Neural progenitor cell (in vitro differentiated cells): ENCODE results near the gene NHLRC3. TPM values are rescaled to one million over a fixed set of nuclear protein-coding genes. Genes with fewer than 3 reads are reported as not detected.

ENCODE experiments used
- DNase-seq: peaks from one replicate; pipeline ENCODE4 v3.0.0-alpha.2; 2016; ENCODE audit warnings: low spot score
- H2AFZ ChIP-seq: fragments of 200-600 bp; sonication (generic); replicated peaks from 2 replicates; pipeline ENCODE4 v1.6.1; 2016; ENCODE audit warnings: antibody characterized with exemption
- H3F3A ChIP-seq: fragments of 200-600 bp; sonication (generic); 2 replicates; pipeline ENCODE4 v1.6.1; 2016; ENCODE audit warnings: antibody characterized with exemption, low read depth
- H3K27ac ChIP-seq: fragments of 200-600 bp; sonication (generic); 2 replicates; pipeline ENCODE4 v1.5.1; 2016; ENCODE audit warnings: mild to moderate bottlenecking
- H3K27me3 ChIP-seq: fragments of 200-600 bp; sonication (generic); 2 replicates; pipeline ENCODE4 v1.6.1; 2016; ENCODE audit warnings: mild to moderate bottlenecking, moderate library complexity
- H3K36me3 ChIP-seq: fragments of 200-600 bp; sonication (generic); 2 replicates; pipeline ENCODE4 v1.5.1; 2016
- H3K4me1 ChIP-seq: fragments of 200-600 bp; sonication (generic); 2 replicates; pipeline ENCODE4 v1.6.1; 2016; ENCODE audit warnings: mixed run types
- H3K4me2 ChIP-seq: fragments of 200-600 bp; sonication (generic); 2 replicates; pipeline ENCODE4 v1.6.1; 2016
- H3K4me3 ChIP-seq: fragments of 200-600 bp; sonication (generic); 2 replicates; pipeline ENCODE4 v1.5.1; 2016
- H3K79me2 ChIP-seq: fragments of 200-600 bp; sonication (generic); 2 replicates; pipeline ENCODE4 v1.6.1; 2016; ENCODE audit warnings: low read depth
- H3K9ac ChIP-seq: fragments of 200-600 bp; sonication (generic); 2 replicates; pipeline ENCODE4 v1.6.1; 2016
- H3K9me3 ChIP-seq: fragments of 200-600 bp; sonication (generic); 2 replicates; pipeline ENCODE4 v1.5.1; 2016; ENCODE audit warnings: low read depth
- H4K20me1 ChIP-seq: fragments of 200-600 bp; sonication (generic); 2 replicates; pipeline ENCODE4 v1.6.1; 2016; ENCODE audit warnings: low read depth
- H3K27ac Mint-ChIP-seq: 3 replicates; pipeline ENCODE4 v1.8.0; 2021; ENCODE audit warnings: mixed read lengths
- H3K27me3 Mint-ChIP-seq: 2 replicates; pipeline ENCODE4 v1.8.0; 2022; ENCODE audit warnings: low read depth, mild to moderate bottlenecking, inconsistent platforms, moderate library complexity, mixed read lengths; ENCODE audit not compliant: insufficient read depth
- H3K36me3 Mint-ChIP-seq: 3 replicates; pipeline ENCODE4 v1.8.0; 2021; ENCODE audit warnings: mixed read lengths
- H3K4me1 Mint-ChIP-seq: 3 replicates; pipeline ENCODE4 v1.8.0; 2021; ENCODE audit warnings: mixed read lengths
- H3K4me3 Mint-ChIP-seq: 3 replicates; pipeline ENCODE4 v1.8.0; 2021; ENCODE audit warnings: mild to moderate bottlenecking, moderate library complexity, mixed read lengths
- H3K9me3 Mint-ChIP-seq: 3 replicates; pipeline ENCODE4 v1.8.0; 2020; ENCODE audit warnings: mixed read lengths
- CTCF ChIP-seq: fragments of 200-600 bp; sonication (generic); IDR thresholded peaks from 2 replicates; pipeline ENCODE4 v1.5.1; 2017; ENCODE audit warnings: antibody characterized with exemption, mild to moderate bottlenecking
- EZH2 ChIP-seq: fragments of 200-600 bp; sonication (generic); IDR thresholded peaks from 2 replicates; pipeline ENCODE4 v1.6.1; 2017; ENCODE audit warnings: antibody characterized with exemption, mild to moderate bottlenecking, moderate library complexity
- EZH2phosphoT487 ChIP-seq: fragments of 200-600 bp; sonication (generic); IDR thresholded peaks from 2 replicates; pipeline ENCODE4 v1.6.1; 2017; ENCODE audit warnings: antibody characterized with exemption
- total RNA-seq: library from RNA; depleted of rRNA; stranded (reverse); fragments of >200 nt; gene quantifications from 2 replicates; pipeline ENCODE4 v1.2.3, GENCODE V29; 2015; ENCODE audit warnings: low replicate concordance

The NHLRC3 gene, protein sequence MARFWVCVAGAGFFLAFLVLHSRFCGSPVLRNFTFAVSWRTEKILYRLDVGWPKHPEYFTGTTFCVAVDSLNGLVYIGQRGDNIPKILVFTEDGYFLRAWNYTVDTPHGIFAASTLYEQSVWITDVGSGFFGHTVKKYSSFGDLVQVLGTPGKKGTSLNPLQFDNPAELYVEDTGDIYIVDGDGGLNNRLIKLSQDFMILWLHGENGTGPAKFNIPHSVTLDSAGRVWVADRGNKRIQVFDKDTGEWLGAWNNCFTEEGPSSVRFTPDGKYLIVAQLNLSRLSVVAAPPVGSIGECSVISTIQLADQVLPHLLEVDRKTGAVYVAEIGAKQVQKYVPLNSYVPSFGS
- 29.0 and 42.5 TPM in 2 replicates for total RNA-seq

DNA sequence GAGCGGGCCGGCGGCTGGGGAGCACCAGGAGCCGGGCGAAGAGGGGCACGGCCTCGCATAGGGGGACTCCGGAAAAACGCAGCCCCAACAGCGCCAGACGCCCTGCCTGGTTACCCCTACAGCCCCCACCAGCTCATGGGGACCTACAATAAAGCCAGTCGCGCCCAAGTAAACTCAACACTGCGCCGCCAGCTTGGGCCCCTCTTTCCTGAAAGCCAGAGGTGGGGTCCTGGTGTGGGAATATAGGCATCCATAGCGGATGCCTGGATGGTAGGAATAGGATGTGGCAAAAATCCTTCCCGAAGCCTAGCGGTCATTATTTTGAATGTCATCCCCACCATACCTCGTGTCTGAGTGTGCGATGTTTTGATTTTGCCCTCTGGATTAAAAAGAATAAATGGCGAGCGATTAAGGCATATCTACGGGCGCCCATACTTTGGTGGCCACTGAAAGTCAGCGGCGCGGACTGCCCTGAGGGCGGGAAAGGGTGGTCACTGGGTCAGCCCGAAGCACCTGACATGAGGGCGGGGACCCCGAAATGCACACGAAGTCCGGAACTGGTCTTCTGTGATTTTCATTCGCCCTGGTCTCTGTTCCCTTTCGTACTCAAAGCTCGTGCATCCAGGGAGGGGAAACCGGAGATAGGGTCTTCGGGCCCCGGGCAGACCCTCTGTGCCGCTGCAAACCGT is at the start of gene NHLRC3, which contains the start of gene PROSER1:
TSS of gene NHLRC3 (plus strand) at position 577 of the 689 bp plus-strand sequence. CDS start 184 bp downstream, outside the sequence.
TSS of gene PROSER1 (minus strand) at position 210 of the 689 bp plus-strand sequence. CDS start 847 bp downstream, outside the sequence.
- peak; percentile 94 for DNase-seq
- Histone ChIP-seq H2AFZ (peak within 1 kb of the TSS; percentile 94), H4K20me1 (peaks cover 43% of the 10 kb centered on the region), H3K9me3 (no peaks in the 10 kb centered on the region), H3K4me1 (peaks cover 30% of the 10 kb centered on the region), H3K36me3 (peaks cover 3% of the 10 kb centered on the region), H3K27ac (peak within 1 kb of the TSS; percentile 90), H3F3A (no peaks in the 10 kb centered on the region), H3K4me3 (peak within 1 kb of the TSS; percentile 94), H3K4me2 (peak within 1 kb of the TSS; percentile 97), H3K9ac (peak within 1 kb of the TSS; percentile 78), H3K79me2 (peaks cover 71% of the 10 kb centered on the region), H3K27me3 (no peaks in the 10 kb centered on the region)
- Mint-ChIP-seq H3K4me1 (peaks cover 42% of the 10 kb centered on the region), H3K27ac (peak within 1 kb of the TSS; percentile 100), H3K9me3 (no peaks in the 10 kb centered on the region), H3K27me3 (peaks cover 5% of the 10 kb centered on the region), H3K4me3 (peak within 1 kb of the TSS; percentile 93), H3K36me3 (no peaks in the 10 kb centered on the region)
- TF ChIP-seq EZH2: peak; percentile 35
- no peak for TF ChIP-seq EZH2phosphoT487

DNA sequence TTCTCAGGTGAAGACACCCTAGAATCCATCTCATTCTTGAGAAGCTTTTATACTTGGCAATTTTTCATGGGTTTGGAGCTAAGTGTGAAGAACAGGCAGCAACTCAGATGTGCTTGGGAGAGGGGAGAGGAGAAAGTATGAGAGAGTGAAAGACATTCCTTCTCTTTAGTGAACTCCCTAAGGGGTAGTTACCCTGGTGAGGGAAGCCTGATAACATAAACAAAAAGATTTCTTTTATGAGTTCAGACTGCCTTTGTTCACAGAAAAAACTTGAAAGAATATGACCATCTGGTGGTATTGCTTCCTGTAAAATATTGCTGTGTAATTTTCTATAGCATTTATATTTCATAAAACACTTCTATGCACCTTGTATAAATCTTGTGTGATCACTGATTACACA is 47.6 kb upstream of the NHLRC3 start, which contains the start of gene STOML3:
TSS of gene STOML3 (minus strand) at position 139 of the 400 bp plus-strand sequence. CDS start at position 29, 110 bp downstream.
- no peaks in the 10 kb centered on the region for H3K9me3 ChIP-seq

DNA sequence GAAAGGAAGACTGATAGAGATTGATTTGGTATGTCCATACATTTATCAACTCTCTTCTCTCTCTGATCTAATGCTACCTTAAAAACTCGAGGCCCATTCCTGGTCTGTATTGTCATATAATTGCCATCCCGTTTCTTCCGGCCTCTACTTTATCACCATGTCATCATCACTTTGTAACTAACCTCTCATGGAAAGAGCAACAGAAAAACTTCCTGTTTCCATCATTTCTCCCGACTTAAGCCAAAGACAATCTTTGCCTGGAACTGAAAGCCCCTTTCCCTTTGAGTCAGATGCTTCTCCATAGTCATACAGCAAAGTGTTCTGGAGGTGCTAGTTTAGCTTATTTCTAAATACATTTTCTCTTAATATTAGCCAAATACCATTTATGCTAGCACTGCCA is 44.9 kb upstream of the NHLRC3 start:
- TF ChIP-seq EZH2: no peak
- no peak for TF ChIP-seq CTCF
- no peak for TF ChIP-seq EZH2phosphoT487
- H3K4me3 Mint-ChIP-seq: no peak overlapping the region

More for the DNA sequence above, 47.6 kb upstream of the NHLRC3 start, which contains the start of gene STOML3:
- no peaks in the 10 kb centered on the region for H3K9me3 Mint-ChIP-seq
- Histone ChIP-seq H4K20me1 (no peaks in the 10 kb centered on the region), H3K27me3 (no peaks in the 10 kb centered on the region), H3K36me3 (no peaks in the 10 kb centered on the region), H3F3A (peaks cover 24% of the 10 kb centered on the region), H3K4me1 (peaks cover 16% of the 10 kb centered on the region), H3K79me2 (no peaks in the 10 kb centered on the region), H3K4me3 (no peak within 1 kb of the TSS), H2AFZ (peak within 1 kb of the TSS; percentile 79), H3K27ac (no peak within 1 kb of the TSS), H3K4me2 (peak within 1 kb of the TSS; percentile 32), H3K9ac (no peak within 1 kb of the TSS)
- peaks cover 2% of the 10 kb centered on the region for H3K27me3 Mint-ChIP-seq
- H3K36me3 Mint-ChIP-seq: no peaks in the 10 kb centered on the region
- TF ChIP-seq EZH2phosphoT487: no peak
- TF ChIP-seq CTCF: no peak
- no peak for TF ChIP-seq EZH2
- DNase-seq: peak; percentile 11
- peaks cover 8% of the 10 kb centered on the region for H3K4me1 Mint-ChIP-seq
- H3K4me3 Mint-ChIP-seq: no peak within 1 kb of the TSS
- H3K27ac Mint-ChIP-seq: peak within 1 kb of the TSS; percentile 39

More for the DNA sequence above, 44.9 kb upstream of the NHLRC3 start:
- DNase-seq: no peak
- H3K79me2 ChIP-seq: no peaks in the 10 kb centered on the region
- H3K27ac ChIP-seq: no peak overlapping the region
- H3K27me3 ChIP-seq: no peaks in the 10 kb centered on the region
- H3K9ac ChIP-seq: no peak overlapping the region
- Mint-ChIP-seq H3K36me3 (no peaks in the 10 kb centered on the region), H3K27me3 (peaks cover 2% of the 10 kb centered on the region), H3K27ac (no peak overlapping the region), H3K4me1 (peaks cover 8% of the 10 kb centered on the region), H3K9me3 (no peaks in the 10 kb centered on the region)
- H2AFZ ChIP-seq: peak overlapping the region; percentile 75
- H4K20me1 ChIP-seq: no peaks in the 10 kb centered on the region
- no peak overlapping the region for H3K4me3 ChIP-seq
- peaks cover 11% of the 10 kb centered on the region for H3K4me1 ChIP-seq
- H3K4me2 ChIP-seq: no peak overlapping the region
- no peaks in the 10 kb centered on the region for H3K9me3 ChIP-seq
- no peaks in the 10 kb centered on the region for H3K36me3 ChIP-seq
- peaks cover 10% of the 10 kb centered on the region for H3F3A ChIP-seq
